Measurements from ENCODE around the gene PSMD11. TPM values are rescaled to one million over a fixed set of nuclear protein-coding genes. Genes with fewer than 3 reads are reported as not detected.

PSMD11 gene
- total and polyA plus RNA-seq, 4 donors, result 47.8 to 87.9 (median 67.6) TPM

DNA sequence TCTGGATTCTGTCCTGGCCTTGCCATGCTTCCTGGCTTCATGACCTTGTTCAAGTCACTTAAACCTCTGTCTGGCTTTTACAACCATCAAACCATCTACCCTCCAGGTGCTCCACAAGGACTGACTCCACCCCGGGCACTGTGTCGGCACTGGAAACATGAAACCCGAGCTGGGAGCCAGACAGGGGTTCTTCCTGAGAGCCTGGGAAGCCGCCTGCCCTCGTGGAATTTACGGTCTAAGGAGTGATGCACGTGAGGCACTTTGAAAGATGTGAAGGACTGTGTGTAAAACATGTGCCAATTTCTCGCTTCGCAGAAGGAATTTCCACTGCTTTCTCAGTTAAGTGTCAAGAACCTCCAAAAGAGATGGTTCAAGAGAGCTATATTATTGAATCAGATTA lies 54.1 kb downstream of the PSMD11 start:
- Histone ChIP-seq H3K27me3 (ENCODE audit: control insufficient read depth in 3 of 3, insufficient read depth in 3 of 3, low read length in 2 of 3) (no peaks in the 10 kb centered on the region), H3K27ac (ENCODE audit: low read depth in 1 of 2, low read length in 1 of 2) (no peak overlapping the region), H3K36me3 (ENCODE audit: control insufficient read depth in 4 of 4, insufficient read depth in 4 of 4, low read length in 4 of 4) (peaks cover 0 to 8% (median 0%) of the 10 kb centered on the region in 4 donors), H3K9me3 (ENCODE audit: control insufficient read depth in 4 of 4, insufficient read depth in 3 of 4, low read length in 3 of 4) (no peaks in the 10 kb centered on the region), H3K9ac (ENCODE audit: insufficient read depth in 1 of 2, low read length in 2 of 2) (no peak overlapping the region), H3K4me1 (ENCODE audit: control insufficient read depth in 5 of 5, insufficient read depth in 5 of 5, low read length in 5 of 5) (peaks cover 0 to 22% (median 9%) of the 10 kb centered on the region in 5 donors), H3K4me3 (no peak overlapping the region)
- peak in 2 of 3 donors; percentile 32 to 35 for DNase-seq
- TF ChIP-seq CTCF (IDR thresholded peaks at IDR 0.05; ENCODE audit: control extremely low read depth, extremely low read depth), result no peak
- ATAC-seq (ENCODE audit: insufficient read depth, low FRiP score), result no peak
- 74 to 86% methylated on average over 9 of the region's 9 CpGs for WGBS, 2 donors

- Histone ChIP-seq H3K27me3 (ENCODE audit: control insufficient read depth in 3 of 3, insufficient read depth in 3 of 3, low read length in 2 of 3) (no peaks in the 10 kb centered on the region), H3K4me3 (no peak overlapping the region), H3K9ac (ENCODE audit: insufficient read depth in 1 of 2, low read length in 2 of 2) (no peak overlapping the region), H3K27ac (ENCODE audit: low read depth in 1 of 2, low read length in 1 of 2) (no peak overlapping the region), H3K9me3 (ENCODE audit: control insufficient read depth in 4 of 4, insufficient read depth in 3 of 4, low read length in 3 of 4) (no peaks in the 10 kb centered on the region), H3K4me1 (ENCODE audit: control insufficient read depth in 5 of 5, insufficient read depth in 5 of 5, low read length in 5 of 5) (peaks cover 0 to 26% (median 3%) of the 10 kb centered on the region in 5 donors), H3K36me3 (ENCODE audit: control insufficient read depth in 4 of 4, insufficient read depth in 4 of 4, low read length in 4 of 4) (no peaks in the 10 kb centered on the region)
- TF ChIP-seq CTCF (IDR thresholded peaks at IDR 0.05; ENCODE audit: control extremely low read depth, extremely low read depth), result no peak
- ATAC-seq (ENCODE audit: insufficient read depth, low FRiP score) (no peak), DNase-seq (no peak)
- WGBS, 2 donors, result 94 to 95% methylated on average over 3 of the region's 3 CpGs
Observed at GRCh38 chr17:32502013-32502412, 57.7 kb downstream of the PSMD11 start.

- H3K27ac ChIP-seq (ENCODE audit: low read depth in 1 of 2, low read length in 1 of 2), result peak overlapping the region in 1 of 2 donors; percentile 73
- peak; percentile 30 to 56 (median 30) for DNase-seq
- no peak for TF ChIP-seq CTCF (IDR thresholded peaks at IDR 0.05; ENCODE audit: control extremely low read depth, extremely low read depth)
- H3K36me3 ChIP-seq (ENCODE audit: control insufficient read depth in 4 of 4, insufficient read depth in 4 of 4, low read length in 4 of 4), result no peaks in the 10 kb centered on the region
- H3K4me1 ChIP-seq (ENCODE audit: control insufficient read depth in 5 of 5, insufficient read depth in 5 of 5, low read length in 5 of 5), result peaks cover 0 to 26% (median 3%) of the 10 kb centered on the region in 5 donors
- H3K9ac ChIP-seq (ENCODE audit: insufficient read depth in 1 of 2, low read length in 2 of 2), result no peak overlapping the region
- no peak overlapping the region for H3K4me3 ChIP-seq
- H3K27me3 ChIP-seq (ENCODE audit: control insufficient read depth in 3 of 3, insufficient read depth in 3 of 3, low read length in 2 of 3), result no peaks in the 10 kb centered on the region
- no peak for ATAC-seq (ENCODE audit: insufficient read depth, low FRiP score)
- WGBS, 2 donors, result 73 to 89% methylated on average over 10 of the region's 10 CpGs
- no peaks in the 10 kb centered on the region for H3K9me3 ChIP-seq (ENCODE audit: control insufficient read depth in 4 of 4, insufficient read depth in 3 of 4, low read length in 3 of 4)
Observed at GRCh38 chr17:32502710-32503109, 58.4 kb downstream of the PSMD11 start.

Measured in lung (tissue), 12 donors.